HuH-7 (cell line): ENCODE data around the gene PLXNA2.

Experiments
- DNase-seq: peaks from one replicate; pipeline ENCODE4 v3.0.0; 2011; ENCODE audit warnings: low spot score

Gene PLXNA2

DNA sequence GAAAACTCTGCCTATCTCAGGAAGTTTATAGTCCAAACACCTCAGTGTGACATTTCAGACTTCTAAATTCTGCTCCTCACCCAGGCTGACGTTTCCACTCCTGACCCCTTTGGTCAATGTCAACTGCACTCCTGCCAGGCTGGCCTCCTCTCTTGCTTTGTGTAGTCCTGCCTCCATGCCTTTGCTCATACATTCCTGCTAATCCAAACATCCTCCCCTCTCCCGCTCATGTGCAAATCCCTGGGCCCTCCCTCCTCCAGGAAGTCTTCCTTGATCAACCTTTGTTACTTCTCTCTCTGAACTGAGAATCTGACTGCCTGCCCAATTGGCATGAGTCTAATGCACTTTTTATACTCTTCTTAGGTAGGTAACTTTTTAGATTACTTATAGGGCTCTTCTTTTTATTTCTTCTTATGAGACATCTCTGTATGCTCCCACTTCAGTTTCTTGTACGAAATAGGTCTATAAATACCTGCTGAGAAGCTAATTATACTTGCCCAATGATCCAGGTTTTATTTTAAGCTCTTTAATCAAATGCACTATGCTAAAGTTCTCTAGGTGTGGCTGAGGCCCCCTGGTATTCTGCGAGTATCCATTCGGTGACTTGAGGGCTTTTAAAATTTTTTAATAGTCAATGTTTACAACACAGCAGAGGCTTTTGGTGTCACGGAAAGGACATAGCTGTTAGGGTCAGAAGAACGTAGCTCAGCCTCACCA is 128.1 kb downstream of the PLXNA2 start:
- DNase-seq, result no peak

DNA sequence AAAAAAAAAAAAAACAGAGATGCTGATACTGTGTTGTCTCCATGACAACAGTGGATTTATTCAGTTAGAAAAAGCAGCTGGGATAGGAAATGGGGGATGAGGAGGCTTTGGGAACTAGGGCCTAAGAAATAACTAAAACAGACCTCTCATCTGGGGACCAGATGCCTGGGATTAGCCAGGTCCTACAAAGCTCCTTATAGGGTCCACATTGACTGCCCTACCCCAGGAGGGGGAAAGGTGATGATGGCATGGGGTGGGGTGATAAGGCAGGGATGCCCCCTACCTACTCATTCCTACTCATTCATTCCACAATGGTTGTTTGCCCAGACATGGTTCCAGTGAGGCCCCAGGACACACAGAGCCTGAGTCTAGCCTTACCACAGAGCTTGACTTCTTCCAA is 131.2 kb downstream of the PLXNA2 start:
- no peak for DNase-seq

DNA sequence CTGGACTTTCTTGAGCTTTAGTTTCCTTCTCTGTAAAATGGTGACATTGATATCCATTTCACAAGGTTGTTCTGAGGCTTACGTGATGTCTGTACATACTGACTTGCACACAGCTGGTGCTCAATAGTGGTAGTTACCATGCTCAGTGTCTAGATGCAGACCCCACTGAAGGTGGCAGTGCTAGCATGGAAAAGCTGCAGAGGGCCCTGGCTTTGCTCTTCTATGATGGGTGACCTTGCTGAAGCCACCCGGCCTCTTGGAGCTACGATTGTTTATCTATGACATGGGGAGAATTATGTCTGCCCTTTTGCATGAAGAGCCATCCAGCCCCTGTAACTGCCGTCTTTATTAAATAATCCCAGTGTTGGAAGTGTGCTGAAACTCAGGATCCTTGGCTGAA is 131.8 kb downstream of the PLXNA2 start:
- no peak for DNase-seq

DNA sequence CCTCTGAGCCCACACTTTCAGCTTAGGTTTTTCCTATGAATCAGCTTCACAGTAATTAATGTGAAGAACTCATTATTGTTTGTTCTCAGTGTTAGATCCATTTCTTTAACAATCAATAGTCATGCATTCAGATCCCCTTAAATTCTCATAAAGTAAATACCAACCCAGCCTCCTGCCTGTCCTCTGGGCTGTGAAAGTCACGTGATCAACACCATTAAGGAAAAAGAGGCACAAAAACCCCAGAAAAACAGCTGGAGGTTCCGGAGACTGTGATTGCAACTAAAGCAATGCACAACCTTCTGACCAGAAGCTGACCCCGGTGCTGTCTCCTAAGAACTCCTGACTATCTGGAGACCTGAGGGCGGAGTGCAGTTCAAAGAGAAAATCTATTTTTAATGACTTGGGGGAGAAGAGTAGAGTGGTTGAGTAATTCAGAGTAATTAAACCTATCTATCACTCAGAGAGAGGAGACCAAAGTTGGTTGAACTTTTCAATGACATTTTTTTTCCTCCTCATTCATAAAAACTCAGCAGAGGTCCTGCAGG is 132.5 kb downstream of the PLXNA2 start:
- no peak for DNase-seq

DNA sequence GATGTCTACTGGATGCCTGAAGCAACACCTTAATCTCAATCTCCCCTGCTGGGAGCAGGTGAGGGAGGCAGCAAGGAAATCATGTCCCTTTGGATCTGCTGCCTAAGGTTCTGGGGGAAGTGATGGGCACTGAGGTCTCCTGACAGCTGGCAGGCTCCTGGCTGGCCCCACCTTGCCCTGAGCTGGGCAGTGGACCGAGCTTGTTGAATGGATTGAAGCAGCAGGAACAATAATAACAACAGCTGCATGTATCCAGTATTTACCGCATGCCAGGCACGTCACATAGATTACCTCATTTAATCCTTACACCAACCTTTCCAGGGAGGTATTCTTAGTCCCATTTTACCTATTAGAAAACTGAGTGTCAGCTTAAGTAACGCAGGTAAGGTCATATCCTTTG is 133.9 kb downstream of the PLXNA2 start:
- no peak for DNase-seq

DNA sequence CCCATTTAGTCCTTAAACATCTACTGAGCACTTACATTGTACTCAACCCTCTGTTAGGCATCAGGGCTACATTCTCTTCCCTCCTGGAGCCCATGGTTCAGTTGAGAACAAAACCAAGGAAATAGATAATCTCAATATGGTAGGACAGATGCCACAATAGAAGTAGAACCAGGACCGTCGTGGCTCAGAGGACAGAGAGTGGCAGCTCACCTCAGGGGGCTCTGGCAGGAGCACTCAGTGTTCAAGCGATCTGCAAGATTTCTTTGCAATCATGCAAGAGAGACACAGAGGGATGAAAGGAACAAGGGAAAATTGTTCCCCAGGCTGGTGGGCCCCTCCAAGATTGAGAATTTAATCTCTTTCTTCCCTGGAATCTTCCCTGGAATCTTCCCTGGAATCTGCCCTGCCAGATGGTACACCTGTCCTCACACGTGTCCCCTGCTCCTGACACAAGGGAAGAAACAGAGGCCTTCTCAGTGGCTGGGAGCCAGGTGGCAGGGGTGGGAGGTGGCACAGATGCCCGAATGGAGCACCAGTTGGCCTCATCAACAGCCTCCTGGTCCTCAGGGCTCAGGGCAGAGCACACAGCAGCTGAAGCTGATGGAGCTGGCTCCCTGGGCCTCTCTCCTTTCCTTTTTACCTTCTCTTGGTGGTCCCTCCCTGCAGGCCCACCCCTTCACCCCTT is 135.4 kb downstream of the PLXNA2 start:
- DNase-seq, result no peak

DNA sequence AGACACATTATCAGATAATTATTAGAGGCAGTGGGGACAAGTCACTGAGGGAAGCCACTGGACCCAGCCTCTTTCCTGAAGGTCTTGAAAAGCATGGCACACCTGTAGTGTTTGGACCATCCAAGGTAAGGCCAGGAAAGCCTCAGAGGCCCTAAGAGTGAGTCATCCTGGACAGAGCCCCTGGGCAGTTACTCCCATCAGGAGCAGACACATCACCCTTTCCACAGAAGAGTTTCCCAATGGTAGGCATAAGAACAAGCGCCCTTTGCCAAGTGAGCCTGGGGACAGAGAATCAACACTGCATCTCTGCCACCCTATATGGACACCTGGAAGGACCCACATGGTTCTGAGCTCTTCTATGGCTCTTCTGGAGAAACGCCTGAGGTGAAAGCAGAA is 136.0 kb downstream of the PLXNA2 start:
- DNase-seq, result no peak

DNA sequence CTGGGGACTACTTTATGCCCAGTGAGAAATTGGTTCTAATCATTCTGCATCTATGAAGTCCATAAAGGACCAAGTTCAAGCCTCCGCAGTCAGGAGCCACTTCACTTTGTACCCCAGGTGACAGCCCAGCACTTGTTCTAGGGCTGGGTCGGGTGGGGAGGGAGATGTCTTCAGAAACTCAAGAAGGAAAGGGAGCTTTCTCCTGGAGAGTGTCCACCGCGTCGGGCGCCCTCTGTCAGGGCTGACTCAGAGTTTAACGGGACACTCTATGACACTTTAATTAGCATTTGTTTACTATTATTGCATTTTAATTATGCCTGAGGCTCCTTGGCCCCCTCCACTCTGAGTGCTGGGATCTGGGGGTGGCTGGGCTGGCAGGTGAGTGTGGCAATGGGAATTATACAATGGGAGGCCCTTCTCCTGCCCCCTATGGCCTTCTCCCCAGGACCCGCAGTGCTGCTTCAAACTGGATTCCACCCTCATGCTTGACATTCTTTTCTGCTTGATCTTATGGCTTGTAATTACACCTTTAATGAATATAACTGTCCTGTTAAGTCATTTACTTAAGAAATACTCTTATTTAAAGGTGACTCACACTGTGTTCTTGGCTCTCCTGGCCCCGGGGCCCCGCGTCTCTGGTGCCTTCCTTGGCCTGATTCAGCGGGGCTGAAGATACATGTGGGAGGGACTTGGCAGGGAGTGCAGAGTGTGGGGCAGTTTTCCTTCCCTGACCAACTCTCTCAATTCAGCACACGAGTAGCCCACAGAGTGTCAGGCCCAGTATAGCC is 136.6 kb downstream of the PLXNA2 start:
- no peak for DNase-seq

DNA sequence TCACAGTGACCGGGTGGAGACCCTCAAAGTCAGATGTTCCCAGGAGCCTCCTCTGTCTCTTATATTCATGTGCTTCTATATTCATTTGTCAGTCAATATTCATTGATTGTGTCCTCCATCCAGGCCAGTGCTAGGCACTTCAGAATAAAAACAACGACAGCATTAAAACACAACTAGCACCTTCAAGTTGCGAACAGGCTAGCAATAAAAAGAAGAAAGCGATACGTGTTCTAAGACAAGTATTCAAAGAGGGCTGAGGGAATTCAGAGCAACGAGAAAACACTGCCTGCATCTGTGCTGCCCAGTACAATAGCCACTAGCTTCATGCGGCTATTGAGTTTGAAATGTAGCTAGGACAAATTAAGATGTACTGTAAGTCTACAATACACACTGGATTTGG is 138.0 kb downstream of the PLXNA2 start:
- DNase-seq, result no peak

DNA sequence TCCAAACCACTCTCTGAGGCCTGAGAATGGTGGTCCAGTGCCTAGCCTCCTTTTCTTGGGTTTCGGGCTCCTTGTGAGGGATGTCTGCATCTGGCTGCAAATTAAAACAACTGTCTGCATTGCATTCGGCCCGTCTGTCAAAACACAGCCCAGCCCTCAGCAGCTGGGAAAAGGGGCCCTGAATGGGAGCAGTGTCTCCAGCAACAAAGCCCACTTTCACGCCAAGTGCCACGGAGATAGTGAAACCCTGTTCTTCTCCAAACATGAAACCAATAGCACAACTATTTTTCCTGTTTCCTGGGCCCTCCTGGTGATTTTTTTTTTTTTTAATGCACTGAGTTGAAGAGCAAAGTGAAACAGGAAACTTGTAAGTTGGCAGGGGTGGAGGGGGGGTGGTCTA is 138.4 kb downstream of the PLXNA2 start:
- DNase-seq, result no peak

DNA sequence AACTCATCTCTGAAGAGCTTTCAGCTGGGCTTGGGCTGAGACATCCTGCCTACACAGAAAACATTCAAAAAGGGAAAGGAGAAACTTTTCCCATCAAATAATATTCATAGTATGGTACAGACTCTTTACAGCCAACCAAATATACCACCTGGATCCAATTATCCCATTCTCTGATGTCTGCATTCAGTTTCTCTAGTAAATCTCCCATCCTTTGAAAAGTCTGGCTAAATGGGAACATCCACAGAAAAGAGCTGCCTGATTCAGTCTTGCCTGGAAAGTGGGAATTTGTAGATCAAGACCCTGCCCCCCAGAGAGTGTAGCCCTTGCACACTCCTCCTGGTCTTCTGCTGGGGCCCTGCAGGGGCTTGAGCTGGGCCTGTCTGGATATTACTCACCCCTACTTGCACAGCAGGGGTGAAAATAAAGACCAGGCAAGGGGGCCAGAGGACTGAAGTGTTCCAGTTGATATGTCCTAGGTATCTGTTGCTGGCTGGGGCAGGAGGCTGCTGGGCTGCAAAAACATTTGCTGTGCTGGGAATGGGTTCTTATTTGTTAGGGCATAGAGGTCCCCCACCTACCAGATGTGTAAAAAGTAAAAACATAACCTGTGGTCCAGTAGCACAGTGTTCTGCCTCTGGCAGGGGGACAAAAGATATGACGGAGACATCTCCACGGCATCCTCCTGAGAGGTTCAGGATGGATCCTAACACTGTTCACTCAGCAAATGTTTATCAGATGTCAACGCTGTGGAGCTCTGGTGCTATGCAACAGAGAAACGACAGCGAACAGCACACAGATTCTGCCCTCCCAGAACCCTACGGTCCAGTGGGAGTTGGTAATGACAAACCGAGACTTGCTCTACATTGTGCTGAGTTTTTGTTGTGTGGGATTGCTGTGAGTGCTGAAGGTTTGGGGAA is 140.3 kb downstream of the PLXNA2 start:
- no peak for DNase-seq

DNA sequence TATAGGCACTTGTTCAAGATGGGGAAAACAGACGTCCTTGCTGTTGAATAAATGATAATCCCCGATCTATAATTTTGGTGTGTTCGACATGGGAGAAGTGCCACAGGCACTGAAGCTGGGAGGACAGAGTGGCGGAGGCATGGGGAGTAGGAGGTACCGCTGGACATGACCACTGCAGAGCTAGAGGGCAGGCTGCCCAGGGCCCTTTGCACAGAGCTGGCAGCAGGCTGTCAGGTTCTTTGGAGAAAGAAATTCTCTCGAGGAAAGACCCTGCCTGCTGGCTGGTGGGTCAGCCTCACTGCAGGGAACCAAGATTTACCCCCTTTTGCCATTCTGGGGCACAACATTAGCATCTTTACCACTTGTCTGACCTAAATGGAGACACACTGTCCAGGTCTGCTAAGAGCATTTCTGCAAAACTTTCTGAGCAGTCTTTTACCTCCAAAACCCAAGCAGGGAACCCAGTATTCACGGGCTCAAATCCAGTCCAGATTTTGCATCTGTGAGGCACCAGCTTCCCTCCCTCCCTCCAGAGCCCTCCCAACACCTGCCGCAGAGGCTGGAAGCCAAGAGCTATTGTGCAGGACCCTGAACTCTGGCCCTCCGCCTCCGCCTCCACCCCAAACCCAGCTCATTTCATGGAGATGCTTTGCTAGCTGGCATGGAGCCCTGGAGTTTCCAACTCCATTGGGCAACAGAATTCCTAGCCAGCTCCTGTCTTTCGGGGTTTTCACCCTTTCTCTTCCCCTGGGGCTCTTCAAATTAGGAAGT is 142.3 kb downstream of the PLXNA2 start:
- DNase-seq, result no peak

DNA sequence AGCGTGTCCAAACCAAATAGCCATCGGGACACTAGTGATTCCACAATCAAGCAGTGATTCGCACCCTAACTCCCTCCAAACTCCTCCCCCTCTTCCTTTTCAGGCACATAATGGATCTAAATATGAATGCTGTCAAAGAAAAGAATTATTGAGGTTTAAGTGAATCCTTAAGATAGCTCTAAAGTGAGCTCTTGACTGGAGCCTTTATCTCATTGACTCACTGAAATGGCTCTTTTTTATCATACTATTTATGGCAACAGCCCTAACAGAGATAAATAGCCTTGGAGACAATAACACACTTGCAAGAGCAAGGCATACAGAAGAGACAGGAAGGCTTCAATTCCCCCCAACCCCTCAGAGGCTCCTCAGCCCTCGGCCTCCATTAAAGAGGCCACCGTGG is 143.3 kb downstream of the PLXNA2 start:
- DNase-seq, result no peak

DNA sequence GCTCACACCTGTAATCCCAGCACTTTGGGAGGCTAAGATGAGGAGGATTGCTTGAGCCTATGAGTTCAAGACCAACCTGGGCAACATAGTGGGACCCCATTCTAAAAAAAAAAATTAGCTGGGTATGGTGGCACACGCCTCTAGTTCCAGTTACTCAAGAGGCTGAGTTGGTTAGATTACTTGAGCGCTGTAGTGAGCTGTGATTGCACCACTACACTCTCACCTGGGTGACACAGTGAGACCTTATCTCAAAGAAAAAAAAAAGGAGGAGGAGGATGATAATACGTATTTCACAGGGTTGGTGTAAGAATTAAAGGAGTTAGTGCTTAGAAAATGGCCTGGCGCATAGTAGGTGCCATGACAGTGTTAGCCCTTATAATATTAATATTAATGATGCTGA is 144.1 kb downstream of the PLXNA2 start:
- DNase-seq, result no peak

DNA sequence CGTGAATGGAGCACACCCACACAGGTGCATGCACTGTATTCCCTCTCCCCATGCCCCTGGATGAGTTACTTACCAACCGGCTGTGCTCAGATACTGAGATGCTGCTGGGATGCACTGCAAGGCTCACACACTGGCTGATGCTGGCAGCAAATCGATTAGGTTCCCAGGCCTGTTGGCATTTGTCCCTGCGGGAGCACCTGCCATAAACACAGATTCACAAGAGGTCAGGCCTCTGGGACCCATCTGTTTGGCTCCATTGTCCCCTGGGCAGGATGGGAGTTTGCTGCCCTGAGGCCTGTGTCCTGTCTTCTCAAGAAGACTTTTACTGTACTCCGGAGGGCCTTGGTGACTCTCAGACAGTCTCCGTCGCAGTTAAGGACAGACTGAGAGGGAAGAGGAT is 145.4 kb downstream of the PLXNA2 start:
- DNase-seq, result no peak

DNA sequence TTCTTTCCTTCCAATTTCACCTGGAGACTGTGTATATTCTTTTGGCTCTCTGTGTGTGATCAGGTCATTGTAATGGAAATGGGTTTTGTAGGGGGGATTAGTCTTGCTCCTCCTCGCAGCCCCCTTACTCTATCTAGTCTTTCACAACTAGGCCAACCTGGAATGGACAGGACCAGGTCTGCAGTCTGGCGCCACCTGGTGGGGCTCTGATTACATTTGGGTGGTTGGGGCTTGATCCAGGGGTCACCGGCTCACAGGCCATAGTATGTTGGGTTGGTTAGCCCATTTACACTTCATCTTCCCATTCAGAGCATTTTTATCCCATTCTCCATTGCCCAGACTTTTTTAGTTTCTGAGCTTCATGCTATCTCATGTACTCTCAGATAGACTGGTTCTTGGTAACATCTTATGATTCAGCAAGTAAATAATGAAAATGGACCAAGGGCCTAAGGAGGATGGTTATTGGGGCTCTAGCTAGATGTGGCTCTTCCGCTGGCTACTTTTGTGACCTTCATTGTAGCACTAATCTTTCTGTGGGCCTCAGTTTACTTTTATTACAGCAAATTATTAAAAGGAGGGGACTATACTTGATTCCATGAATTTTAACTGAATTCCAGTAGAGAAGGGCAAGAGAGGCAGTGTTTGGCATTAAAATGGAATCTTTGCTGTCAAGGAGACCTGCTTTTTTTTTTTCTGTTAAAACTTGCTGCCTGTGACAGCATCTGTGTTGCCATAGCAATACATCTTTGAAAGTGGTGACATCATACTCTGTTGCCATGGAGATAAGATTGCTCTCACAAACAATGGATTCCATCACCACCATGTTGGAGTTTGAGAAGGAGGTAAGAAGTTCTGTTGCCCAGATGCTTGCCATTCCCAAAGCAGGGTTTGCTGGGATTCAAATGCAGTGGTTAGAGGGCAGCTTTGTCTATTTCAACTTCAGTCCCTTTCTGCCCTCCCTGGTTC is 150.1 kb downstream of the PLXNA2 start:
- peak; percentile 64 for DNase-seq

DNA sequence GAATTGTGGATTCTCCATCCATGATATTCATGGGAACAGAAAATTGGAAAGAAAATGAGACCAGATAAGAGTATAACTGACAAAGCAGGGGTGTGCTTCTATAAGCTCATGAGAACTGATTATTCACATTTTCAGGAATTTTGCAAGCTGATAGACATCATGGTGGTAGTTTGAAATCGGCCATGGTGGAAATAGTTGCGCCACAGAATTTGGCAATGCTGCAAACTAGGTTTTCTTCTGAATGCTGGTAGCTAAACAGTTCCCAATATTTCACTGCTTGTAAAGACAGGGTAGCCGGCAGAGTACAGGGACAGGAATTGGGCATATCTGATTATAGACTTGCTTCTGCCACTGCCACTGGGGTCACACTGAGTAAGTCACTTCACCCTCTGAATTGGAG is 151.1 kb downstream of the PLXNA2 start:
- no peak for DNase-seq

DNA sequence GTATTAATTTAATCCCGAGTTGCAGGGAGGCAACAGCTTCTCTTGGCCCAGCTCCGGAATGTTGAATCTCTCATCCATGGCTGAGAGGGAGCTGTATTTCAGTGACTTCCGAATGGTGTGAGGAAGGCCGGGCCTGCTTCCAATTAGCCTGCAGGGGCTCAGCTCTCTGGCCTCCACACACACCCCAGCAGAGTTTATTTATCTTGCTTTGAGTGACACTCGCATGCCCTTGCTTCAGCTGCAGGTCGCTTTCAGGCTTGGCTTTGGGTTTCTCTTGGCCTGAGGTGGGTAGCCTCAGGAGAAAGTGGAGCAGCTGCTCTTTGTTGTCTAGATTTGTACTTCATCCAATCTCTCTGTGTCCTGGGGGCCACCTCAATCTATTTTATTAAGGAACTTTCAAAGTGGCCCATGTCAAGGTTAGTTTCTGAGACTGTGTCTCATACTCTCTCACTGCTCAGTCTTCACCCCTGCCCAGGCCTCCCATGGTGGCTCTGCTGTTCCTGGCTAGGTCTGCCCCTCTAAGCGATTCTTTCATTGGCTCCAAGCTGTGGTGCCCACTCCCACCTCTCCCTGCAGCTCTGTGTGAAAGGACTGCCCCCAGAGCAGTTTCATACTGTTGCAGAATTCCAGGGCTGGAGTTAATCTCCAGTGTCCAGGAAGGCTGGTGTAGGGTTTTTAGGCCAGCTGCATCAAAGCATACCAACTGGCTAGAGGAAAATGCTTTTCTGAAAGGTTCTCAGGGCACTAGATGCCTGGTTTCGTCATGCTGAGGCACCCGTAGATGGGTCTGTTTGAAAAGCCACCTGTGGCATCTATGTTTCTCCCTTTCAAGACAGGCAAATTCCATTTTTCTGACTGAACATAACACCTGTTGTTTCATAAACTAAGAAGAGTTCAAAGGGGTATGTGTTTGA is 153.5 kb downstream of the PLXNA2 start:
- no peak for DNase-seq
